Measurements from ENCODE around the gene PDCD7.

PDCD7 gene

DNA sequence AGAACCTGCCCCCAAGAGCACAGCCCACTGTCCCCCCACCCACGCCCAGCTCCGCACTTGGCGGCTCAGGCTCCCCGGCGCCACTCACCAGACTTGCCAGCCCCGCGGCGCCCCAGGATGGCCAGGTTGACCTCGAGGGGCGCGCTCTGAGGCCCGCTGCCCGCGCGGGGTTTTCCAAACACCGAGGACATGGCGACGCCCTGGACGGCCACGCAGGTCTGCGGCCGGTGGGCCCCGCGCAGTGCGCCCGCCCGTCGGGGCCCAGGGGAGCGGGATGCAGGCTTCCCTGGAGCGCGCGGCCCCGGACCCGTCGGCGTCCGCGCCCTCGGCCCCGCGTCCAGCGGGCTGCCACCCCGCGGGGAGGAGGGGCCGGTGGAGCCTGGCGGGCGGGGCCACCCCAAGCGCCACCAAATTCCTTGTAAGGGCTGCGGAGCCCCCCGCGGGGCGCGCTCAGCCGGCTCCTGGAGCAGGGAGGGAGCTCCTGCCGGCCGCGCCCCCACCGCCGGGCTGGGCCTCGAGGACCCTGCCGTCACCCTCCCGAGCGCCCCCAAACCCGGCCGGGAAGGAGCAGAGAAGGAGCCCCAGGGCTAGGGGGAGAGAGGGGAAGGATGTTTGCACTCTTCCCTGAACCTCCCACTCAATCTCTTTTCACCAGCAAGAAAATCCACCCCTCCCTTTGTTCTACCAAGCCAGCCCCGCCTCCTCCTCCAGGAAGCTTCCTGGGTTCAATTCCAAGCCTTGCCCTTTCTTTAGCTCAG, 65.8 kb downstream of the PDCD7 start, which contains the start of gene RASL12:
Gene RASL12, minus strand, starts transcription at position 347 of the 758 bp plus-strand sequence. Its CDS starts 156 bp downstream, at position 191.
- Histone ChIP-seq H3K9me3 (ENCODE audit: insufficient read depth, low read depth, low read length) (no peaks in the 10 kb centered on the region), H2AFZ (ENCODE audit: low read length) (no peak within 1 kb of the TSS), H3K27me3 (ENCODE audit: insufficient read depth, low read length, poor library complexity, severe bottlenecking) (no peaks in the 10 kb centered on the region), H3K4me1 (ENCODE audit: insufficient read depth, low read length, poor library complexity, severe bottlenecking) (peaks cover 21% of the 10 kb centered on the region), H3F3A (ENCODE audit: low read depth) (no peaks in the 10 kb centered on the region), H3K9ac (ENCODE audit: low read depth, low read length, poor library complexity, severe bottlenecking) (no peak within 1 kb of the TSS), H3K79me2 (ENCODE audit: insufficient read depth, low read length) (no peaks in the 10 kb centered on the region), H3K36me3 (ENCODE audit: insufficient read depth, low read length) (no peaks in the 10 kb centered on the region), H4K20me1 (ENCODE audit: insufficient read depth, low read length, poor library complexity, severe bottlenecking) (no peaks in the 10 kb centered on the region), H3K9me2 (replicated peaks; ENCODE audit: low read depth, low read length) (no peaks in the 10 kb centered on the region), H3K4me2 (ENCODE audit: low read depth, low read length, poor library complexity, severe bottlenecking) (no peak within 1 kb of the TSS), H3K4me3 (ENCODE audit: low read length, poor library complexity, severe bottlenecking) (no peak within 1 kb of the TSS)
- no peak for TF ChIP-seq EZH2phosphoT487 (IDR thresholded peaks at IDR 0.05; ENCODE audit: borderline replicate concordance)
- TF ChIP-seq, protein P1, sequence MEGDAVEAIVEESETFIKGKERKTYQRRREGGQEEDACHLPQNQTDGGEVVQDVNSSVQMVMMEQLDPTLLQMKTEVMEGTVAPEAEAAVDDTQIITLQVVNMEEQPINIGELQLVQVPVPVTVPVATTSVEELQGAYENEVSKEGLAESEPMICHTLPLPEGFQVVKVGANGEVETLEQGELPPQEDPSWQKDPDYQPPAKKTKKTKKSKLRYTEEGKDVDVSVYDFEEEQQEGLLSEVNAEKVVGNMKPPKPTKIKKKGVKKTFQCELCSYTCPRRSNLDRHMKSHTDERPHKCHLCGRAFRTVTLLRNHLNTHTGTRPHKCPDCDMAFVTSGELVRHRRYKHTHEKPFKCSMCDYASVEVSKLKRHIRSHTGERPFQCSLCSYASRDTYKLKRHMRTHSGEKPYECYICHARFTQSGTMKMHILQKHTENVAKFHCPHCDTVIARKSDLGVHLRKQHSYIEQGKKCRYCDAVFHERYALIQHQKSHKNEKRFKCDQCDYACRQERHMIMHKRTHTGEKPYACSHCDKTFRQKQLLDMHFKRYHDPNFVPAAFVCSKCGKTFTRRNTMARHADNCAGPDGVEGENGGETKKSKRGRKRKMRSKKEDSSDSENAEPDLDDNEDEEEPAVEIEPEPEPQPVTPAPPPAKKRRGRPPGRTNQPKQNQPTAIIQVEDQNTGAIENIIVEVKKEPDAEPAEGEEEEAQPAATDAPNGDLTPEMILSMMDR (conservative IDR thresholded peaks at IDR 0.05; ENCODE audit: low read length) = no peak

All from Loucy (cell line).